K562 (cell line): ENCODE results near the gene SMAD4. TPM values are rescaled to one million over a fixed set of nuclear protein-coding genes. Genes with fewer than 3 reads are reported as not detected.
A peak's percentile ranks its signal among the peaks of the same experiment; 100 is the strongest.

Experiments used
- ATAC-seq: fragments of 200-7000 bp; cut with Tn5 transposase; 3 replicates; pipeline ENCODE4 v1.9.1; 2020; ENCODE audit warnings: moderate library complexity
- BruUV-seq: library from RNA; stranded (reverse); fragments of 400-500 nt; replicated peaks from 2 replicates; lab custom pipeline; 2021; lab: Mats Ljungman, UMichigan
- CTCF ChIA-PET: fragments of 300-600 bp; formaldehyde crosslinking; extraction: SDS; loops from one replicate; lab custom pipeline; 2021; ENCODE audit warnings: low intra/inter-chr PET ratio; lab: Yijun Ruan, JAX
- POLR2A ChIA-PET: fragments of 300-600, 350-650 bp; sonication (Branson Sonifier 250); formaldehyde crosslinking; extraction: SDS; loops from one replicate; lab custom pipeline; 2021; ENCODE audit warnings: antibody characterized with exemption, inconsistent platforms; lab: Yijun Ruan, JAX
- DNase-seq, 4 experiments: peaks; one replicate each; pipeline versions ENCODE4 v3.0.0 to v3.0.0-alpha.2; 2011 to 2018; ENCODE audit warnings: low spot score in 3 of 4, mixed read lengths in 3 of 4; ENCODE audit errors: extremely low read depth in 1 of 4
- FAIRE-seq: peaks from 2 replicates; lab custom pipeline; 2011; peaks lifted over from hg19 to GRCh38; lab: Jason Lieb, UNC
- H2AFZ ChIP-seq: 2 replicates; pipeline ENCODE4 v1.6.0; 2011; ENCODE audit warnings: low read depth, low read length, control low read depth, inconsistent platforms
- H3K27ac ChIP-seq: fragments of 200-600 bp; 3 replicates; pipeline ENCODE4 v1.8.0; 2011; ENCODE audit warnings: low read depth, mild to moderate bottlenecking, control low read depth, inconsistent platforms, low read length, moderate library complexity, mixed read lengths; ENCODE audit errors: extremely low read depth
- H3K27me3 ChIP-seq, 2 experiments: fragments of 300-600 bp in 1 of 2; 2 replicates in 1 of 2; 3 replicates in 1 of 2; pipeline versions ENCODE4 v1.6.0 to v1.8.0; 2011; ENCODE audit warnings: inconsistent platforms in 2 of 2, low read length in 2 of 2, mild to moderate bottlenecking in 1 of 2, mixed read lengths in 1 of 2, moderate library complexity in 1 of 2; ENCODE audit not compliant: control insufficient read depth in 2 of 2, insufficient read depth in 2 of 2
- H3K36me3 ChIP-seq: fragments of 300-600 bp; 3 replicates; pipeline ENCODE4 v1.8.0; 2011; ENCODE audit warnings: mild to moderate bottlenecking, low read length, inconsistent platforms; ENCODE audit not compliant: control insufficient read depth, insufficient read depth
- H3K4me1 ChIP-seq, 2 experiments: fragments of 200-600 bp in 1 of 2; replicated peaks in 1 of 2; 2 replicates in 1 of 2; 3 replicates in 1 of 2; pipeline versions ENCODE4 v1.5.1 to v1.8.0; 2011; ENCODE audit warnings: inconsistent platforms in 2 of 2, low read length in 2 of 2, mild to moderate bottlenecking in 1 of 2, mixed read lengths in 1 of 2, moderate library complexity in 1 of 2; ENCODE audit not compliant: control insufficient read depth in 2 of 2, insufficient read depth in 2 of 2
- H3K4me2 ChIP-seq: 2 replicates; pipeline ENCODE4 v1.6.1; 2011; ENCODE audit warnings: low read length, control low read depth, inconsistent platforms, mixed read lengths; ENCODE audit not compliant: insufficient read depth
- H3K4me3 ChIP-seq: fragments of 200-600 bp; sonication (generic), shearing (Covaris generic); 2 replicates; pipeline ENCODE4 v1.5.1; 2016; ENCODE audit warnings: control low read depth, inconsistent platforms
- H3K79me2 ChIP-seq: fragments of 200-600 bp; 3 replicates; pipeline ENCODE4 v1.8.0; 2011; ENCODE audit warnings: low read length, inconsistent platforms; ENCODE audit not compliant: control insufficient read depth, insufficient read depth
- H3K9ac ChIP-seq, 2 experiments: 2 replicates each; pipeline versions ENCODE4 v1.6.0 to v1.6.1; 2011; ENCODE audit warnings: low read depth in 2 of 2, low read length in 2 of 2, control low read depth in 1 of 2, inconsistent platforms in 1 of 2, mild to moderate bottlenecking in 1 of 2, mixed read lengths in 1 of 2; ENCODE audit not compliant: insufficient read depth in 1 of 2
- H3K9me1 ChIP-seq: one replicate; pipeline ENCODE4 v1.6.0; 2011; ENCODE audit warnings: inconsistent platforms, mild to moderate bottlenecking, low read length, moderate library complexity; ENCODE audit not compliant: control insufficient read depth, insufficient read depth
- H3K9me3 ChIP-seq: replicated peaks from 2 replicates; pipeline ENCODE4 v1.5.1; 2011; ENCODE audit warnings: low read depth, low read length, inconsistent platforms; ENCODE audit not compliant: control insufficient read depth, insufficient read depth
- H4K20me1 ChIP-seq: replicated peaks from 2 replicates; pipeline ENCODE4 v1.6.1; 2011; ENCODE audit warnings: low read length, inconsistent platforms, mixed read lengths; ENCODE audit not compliant: control insufficient read depth, insufficient read depth
- PRMT5 ChIP-seq: sonication (generic); formaldehyde crosslinking; IDR thresholded peaks from 2 replicates; pipeline ENCODE4 v1.5.0; 2020; ENCODE audit warnings: missing genetic modification reagents
- TRIM24 ChIP-seq, 2 experiments: fragments of 450-650 bp; IDR thresholded peaks; 2 replicates each; pipeline ENCODE4 v1.6.1; 2016
- ZBED1 ChIP-seq: IDR thresholded peaks from 2 replicates; pipeline ENCODE4 v1.6.1; 2014
- ZNF12 ChIP-seq: sonication (generic); formaldehyde crosslinking; IDR thresholded peaks from 2 replicates; pipeline ENCODE4 v1.4.0; 2020; ENCODE audit warnings: mild to moderate bottlenecking, missing genetic modification reagents
- ZNF41 ChIP-seq: fragments of 250-450 bp; sonication (Bioruptor Pico); conservative IDR thresholded peaks from 2 replicates; pipeline ENCODE4 v1.4.0; 2020; ENCODE audit warnings: mild to moderate bottlenecking
- WGBS: fragments of 100-300 bp; shearing (Covaris generic); methylation state at CpG from one replicate; pipeline ENCODE4 v1.1.6; 2016; ENCODE audit warnings: low coverage, mixed read lengths; ENCODE audit not compliant: insufficient coverage; ENCODE audit errors: missing lambda C conversion rate; 5-methylcytosine and 5-hydroxymethylcytosine counted together
- in situ Hi-C: fragments of 300-500 bp; cut with MboI; formaldehyde crosslinking; loops from 4 replicates; pipeline ENCODE4 v1.15.0; 2018; ENCODE audit warnings: inconsistent platforms, mixed read lengths
- intact Hi-C: fragments of 100-400 bp; cut with micrococcal nuclease; formaldehyde crosslinking; loops from 2 replicates; pipeline ENCODE4 v1.14.2; 2022
- polyA plus RNA-seq, 8 experiments: library from polyadenylated mRNA; depleted of rRNA in 4 of 8; stranded (reverse) in 5 of 8; unstranded in 3 of 8; fragments of >200 nt; fragmentation: Nextera tagmentation in 2 of 8; fragmentation: Illumina TruSeq in 1 of 8; extraction: Ambion mirVana in 2 of 8; extraction: Trizol in 1 of 8; gene quantifications; 2 replicates each; pipeline versions ENCODE4 v1.2.1 to v1.2.3, GENCODE V29; 2011 to 2014; ENCODE audit warnings: inconsistent platforms in 1 of 8, missing spikeins in 1 of 8
- total RNA-seq, 7 experiments: library from RNA; depleted of rRNA in 6 of 7; stranded (reverse); fragments of >200 nt in 6 of 7; fragmentation: Illumina TruSeq in 2 of 7; extraction: Trizol in 2 of 7; gene quantifications; 2 replicates each; pipeline versions ENCODE4 v1.2.1 to v1.2.3, GENCODE V29; 2011 to 2021; ENCODE audit warnings: low replicate concordance in 1 of 7

The SMAD4 gene
- total and polyA plus RNA-seq, 9 of the 15 experiments (the other 6 are each of a cell fraction or from before 2014, with no cell fraction given), result 5.7 to 55.0 (median 39.4) TPM

- H3K27ac ChIP-seq, result no peak overlapping the region
- no peaks in the 10 kb centered on the region for H3K27me3 ChIP-seq
- H2AFZ ChIP-seq, result no peak overlapping the region
- peaks cover 2% of the 10 kb centered on the region for H3K36me3 ChIP-seq
- CTCF ChIA-PET, result no interaction called here
- no peak overlapping the region for H3K4me3 ChIP-seq
- FAIRE-seq, result no peak
- ATAC-seq, result no peak
- intact Hi-C loops, result no loop called here
- DNase-seq, result no peak
- H3K9me3 ChIP-seq, result no peaks in the 10 kb centered on the region
- TF ChIP-seq ZNF41 (CRISPR knock-in tag) (no peak), TRIM24 (IDR thresholded peaks at IDR 0.05) (no peak), ZNF12 (CRISPR knock-in tag) (peak; percentile 84), ZBED1 (no peak), PRMT5 (CRISPR knock-in tag) (no peak)
- TF ChIP-seq, all 486 proteins: peak for 1
- POLR2A ChIA-PET, result interaction anchor here (1.6 to 2.6 kb wide), 2 partner anchors 11 to 12 kb away, joined by 4 to 14 read pairs; partner anchors contain the start of gene SMAD4
- Histone ChIP-seq H3K9me1 (no peaks in the 10 kb centered on the region), H3K79me2 (peaks cover 96% of the 10 kb centered on the region), H3K9ac (no peak overlapping the region), H3K4me2 (no peak overlapping the region), H4K20me1 (peaks cover 27% of the 10 kb centered on the region), H3K4me1 (peaks cover 7 to 20% of the 10 kb centered on the region in 2 experiments; a peak in 4 of 5 replicates)
- in situ Hi-C loops, result no loop called here
- 73% methylated on average over 3 of the region's 3 CpGs for WGBS
- BruUV-seq, result no TSS peak
These were observed 11.8 kb downstream of the SMAD4 start for GRCh38 chr18:51041677-51042352.
